H1 (cell line): ENCODE data around the gene BRAT1. TPM values are rescaled to one million over a fixed set of nuclear protein-coding genes. Genes with fewer than 3 reads are reported as not detected.
A peak's percentile ranks its signal among the peaks of the same experiment; 100 is the strongest.

ENCODE experiments used
- CTCF ChIA-PET: fragments of 300-600 bp; sonication (Branson Sonifier 250); formaldehyde crosslinking; loops from one replicate; lab custom pipeline; 2021; ENCODE audit not compliant: partially characterized antibody; lab: Charles Lee
- POLR2A ChIA-PET: fragments of 300-600 bp; sonication (Branson Sonifier 250); formaldehyde crosslinking; loops from one replicate; lab custom pipeline; 2021; ENCODE audit warnings: inconsistent platforms; ENCODE audit not compliant: partially characterized antibody; lab: Charles Lee
- DNase-seq, 2 experiments: peaks; one replicate each; pipeline versions ENCODE4 v3.0.0 to v3.0.0-alpha.2; 2010 to 2022; ENCODE audit warnings: low spot score in 2 of 2, low read depth in 1 of 2, mixed read lengths in 1 of 2
- FAIRE-seq: peaks from 2 replicates; lab custom pipeline; 2011; peaks lifted over from hg19 to GRCh38; lab: Jason Lieb, UNC
- H2AFZ ChIP-seq: 2 replicates; pipeline ENCODE4 v1.8.1; 2012; ENCODE audit warnings: low read length, inconsistent platforms
- H2AK5ac ChIP-seq: 2 replicates; pipeline ENCODE4 v1.6.1; 2013; ENCODE audit warnings: low read depth, low read length
- H2BK120ac ChIP-seq: replicated peaks from 2 replicates; pipeline ENCODE3; 2013; ENCODE audit warnings: low read depth, low read length, inconsistent platforms
- H2BK12ac ChIP-seq: 2 replicates; pipeline ENCODE4 v1.6.1; 2013; ENCODE audit warnings: low read depth, low read length
- H2BK15ac ChIP-seq: 2 replicates; pipeline ENCODE4 v1.6.1; 2013; ENCODE audit warnings: low read length
- H2BK20ac ChIP-seq: 2 replicates; pipeline ENCODE4 v1.6.1; 2013; ENCODE audit warnings: low read length
- H2BK5ac ChIP-seq: 2 replicates; pipeline ENCODE4 v1.6.1; 2013; ENCODE audit warnings: low read depth, low read length
- H3K14ac ChIP-seq: 2 replicates; pipeline ENCODE4 v1.6.1; 2013; ENCODE audit warnings: inconsistent platforms; ENCODE audit not compliant: insufficient read length
- H3K18ac ChIP-seq: 2 replicates; pipeline ENCODE4 v1.6.1; 2013; ENCODE audit warnings: low read length; ENCODE audit errors: extremely low read depth
- H3K23ac ChIP-seq: 2 replicates; pipeline ENCODE4 v1.6.1; 2013; ENCODE audit warnings: inconsistent platforms; ENCODE audit not compliant: insufficient read length
- H3K23me2 ChIP-seq: 2 replicates; pipeline ENCODE4 v1.6.1; 2013; ENCODE audit warnings: low read depth, low read length
- H3K27ac ChIP-seq: 2 replicates; pipeline ENCODE4 v1.6.1; 2011; ENCODE audit warnings: low read depth, low read length, inconsistent platforms
- H3K27me3 ChIP-seq, 4 experiments: replicated peaks in 1 of 4; 1 replicate in 1 of 4; 2 replicates in 3 of 4; pipeline versions ENCODE4 v1.6.1 to v1.8.1; 2011 to 2013; ENCODE audit warnings: low read length in 3 of 4, mild to moderate bottlenecking in 3 of 4, inconsistent platforms in 2 of 4, mixed read lengths in 2 of 4, moderate library complexity in 1 of 4; ENCODE audit not compliant: control insufficient read depth in 3 of 4, insufficient read depth in 3 of 4; ENCODE audit errors: extremely low read depth in 1 of 4
- H3K36me3 ChIP-seq, 4 experiments: 2 replicates each; pipeline versions ENCODE4 v1.6.1 to v1.8.1; 2011 to 2013; ENCODE audit warnings: mild to moderate bottlenecking in 4 of 4, low read length in 3 of 4, moderate library complexity in 2 of 4, control low read depth in 1 of 4, inconsistent platforms in 1 of 4; ENCODE audit not compliant: insufficient read depth in 4 of 4, control insufficient read depth in 2 of 4
- H3K4ac ChIP-seq: replicated peaks from 2 replicates; pipeline ENCODE3; 2013; ENCODE audit warnings: low read length, low read depth, mixed read lengths, inconsistent platforms; ENCODE audit not compliant: insufficient read length
- H3K4me1 ChIP-seq, 4 experiments: replicated peaks in 1 of 4; 1 replicate in 1 of 4; 2 replicates in 3 of 4; pipeline versions ENCODE4 v1.6.1 to v1.8.1; 2011 to 2013; ENCODE audit warnings: low read length in 3 of 4, inconsistent platforms in 2 of 4, mixed read lengths in 1 of 4; ENCODE audit not compliant: insufficient read depth in 4 of 4, control insufficient read depth in 3 of 4
- H3K4me2 ChIP-seq, 2 experiments: 2 replicates each; pipeline versions ENCODE4 v1.6.1 to v1.8.1; 2011 to 2013; ENCODE audit warnings: low read depth in 2 of 2, low read length in 2 of 2, control low read depth in 1 of 2, inconsistent platforms in 1 of 2, mild to moderate bottlenecking in 1 of 2; ENCODE audit not compliant: insufficient read depth in 1 of 2
- H3K4me3 ChIP-seq, 4 experiments: fragments of 200-600, 300-600 bp in 1 of 4; sonication (generic), shearing (Covaris generic), sonication (Bioruptor Twin) in 1 of 4; 2 replicates each; pipeline versions ENCODE4 v1.5.1 to v1.8.1; 2011 to 2016; ENCODE audit warnings: low read length in 4 of 4, low read depth in 3 of 4, control low read depth in 2 of 4, inconsistent platforms in 2 of 4, mild to moderate bottlenecking in 2 of 4, mixed read lengths in 1 of 4, moderate library complexity in 1 of 4; ENCODE audit not compliant: insufficient read depth in 2 of 4; ENCODE audit errors: extremely low read depth in 1 of 4
- H3K56ac ChIP-seq: replicated peaks from 2 replicates; pipeline ENCODE3; 2013; ENCODE audit warnings: low read depth, mild to moderate bottlenecking, mixed read lengths, low read length, inconsistent platforms; ENCODE audit not compliant: insufficient read length
- H3K79me1 ChIP-seq: 2 replicates; pipeline ENCODE4 v1.6.1; 2013; ENCODE audit warnings: low read depth, low read length, control low read depth
- H3K79me2 ChIP-seq, 2 experiments: 2 replicates each; pipeline versions ENCODE4 v1.6.1 to v1.8.1; 2012 to 2013; ENCODE audit warnings: low read length in 2 of 2, mild to moderate bottlenecking in 2 of 2, inconsistent platforms in 1 of 2; ENCODE audit not compliant: insufficient read depth in 2 of 2, control insufficient read depth in 1 of 2
- H3K9ac ChIP-seq, 4 experiments: replicated peaks in 1 of 4; 1 replicate in 1 of 4; 2 replicates in 3 of 4; pipeline versions ENCODE4 v1.6.1 to v1.8.1; 2011 to 2013; ENCODE audit warnings: low read depth in 3 of 4, low read length in 3 of 4, control low read depth in 2 of 4, mild to moderate bottlenecking in 2 of 4, moderate library complexity in 2 of 4, inconsistent platforms in 1 of 4; ENCODE audit errors: extremely low read depth in 1 of 4
- H3K9me3 ChIP-seq, 2 experiments: 2 replicates each; pipeline versions ENCODE4 v1.6.1 to v1.8.1; 2012 to 2013; ENCODE audit warnings: mild to moderate bottlenecking in 2 of 2, moderate library complexity in 2 of 2, control low read depth in 1 of 2, inconsistent platforms in 1 of 2, low read depth in 1 of 2, low read length in 1 of 2, mixed read lengths in 1 of 2; ENCODE audit not compliant: insufficient read depth in 2 of 2
- H4K20me1 ChIP-seq, 2 experiments: replicated peaks in 1 of 2; 2 replicates each; pipeline versions ENCODE3 to v1.8.1; 2011 to 2013; ENCODE audit warnings: inconsistent platforms in 2 of 2, low read length in 2 of 2, mild to moderate bottlenecking in 1 of 2; ENCODE audit not compliant: insufficient read depth in 2 of 2, control insufficient read depth in 1 of 2
- H4K5ac ChIP-seq: 2 replicates; pipeline ENCODE4 v1.6.1; 2013; ENCODE audit warnings: low read length, low read depth, mixed read lengths, inconsistent platforms; ENCODE audit not compliant: insufficient read length
- H4K8ac ChIP-seq: 2 replicates; pipeline ENCODE4 v1.8.0; 2013; ENCODE audit warnings: mild to moderate bottlenecking, moderate library complexity, low read length, inconsistent platforms; ENCODE audit not compliant: insufficient read depth; ENCODE audit errors: extremely low read depth
- H4K91ac ChIP-seq: replicated peaks from 2 replicates; pipeline ENCODE3; 2013; ENCODE audit warnings: low read length, mixed read lengths, inconsistent platforms; ENCODE audit not compliant: insufficient read length
- CBX8 ChIP-seq: fragments of 300-800, 300-1000 bp; sonication (generic); IDR thresholded peaks from 2 replicates; pipeline ENCODE4 v1.7.1; 2016; ENCODE audit warnings: low read depth, low read length, borderline replicate concordance
- RNF2 ChIP-seq: fragments of 200-900, 300-1000 bp; sonication (generic); IDR thresholded peaks from 2 replicates; pipeline ENCODE4 v1.7.1; 2016; ENCODE audit warnings: borderline replicate concordance, low read depth, mild to moderate bottlenecking, antibody characterized with exemption, low read length; ENCODE audit not compliant: poor library complexity, severe bottlenecking; ENCODE audit errors: missing control alignments
- TAF1 ChIP-seq: IDR thresholded peaks from 2 replicates; pipeline ENCODE4 v1.6.1; 2011; ENCODE audit warnings: mild to moderate bottlenecking, low read depth, low read length
- TEAD4 ChIP-seq: IDR thresholded peaks from 2 replicates; pipeline ENCODE4 v1.6.1; 2012; ENCODE audit warnings: low read depth, low read length, inconsistent platforms, mixed read lengths
- WGBS, 2 experiments: shearing (Covaris generic) in 1 of 2; methylation state at CpG; one replicate each; pipeline versions ENCODE4 v1.1.6 to v1.1.7; 2013 to 2015; ENCODE audit warnings: low lambda C conversion rate in 2 of 2, mixed read lengths in 2 of 2, inconsistent platforms in 1 of 2, low coverage in 1 of 2, missing lambda C conversion rate in 1 of 2; ENCODE audit not compliant: insufficient replicate concordance in 2 of 2, insufficient coverage in 1 of 2, insufficient read length in 1 of 2; ENCODE audit errors: extremely low coverage in 1 of 2, missing lambda C conversion rate in 1 of 2; 5-methylcytosine and 5-hydroxymethylcytosine counted together
- polyA plus RNA-seq, 7 experiments: library from polyadenylated mRNA; depleted of rRNA in 3 of 7; stranded (reverse) in 5 of 7; unstranded in 2 of 7; fragments of >200 nt in 5 of 7; fragments of 200-250 nt in 2 of 7; gene quantifications; 1 replicate in 5 of 7; 2 replicates in 1 of 7; 4 replicates in 1 of 7; pipeline versions ENCODE4 v1.2.1 to v1.2.3, GENCODE V29; 2011 to 2013; ENCODE audit warnings: missing spikeins in 2 of 7, mixed read lengths in 2 of 7
- total RNA-seq: library from RNA; stranded (reverse); fragmentation: NEBNext Ultra II Directional; extraction: Animal tissue kit (Norgen Biotek cat#: 25700); gene quantifications from 2 replicates; pipeline ENCODE4 v1.2.1, GENCODE V29; 2021

BRAT1 gene
- total and polyA plus RNA-seq, 2 of the 8 experiments (the other 6 are each of a cell fraction or from before 2014, with no cell fraction given): 36.8 to 42.3 TPM

DNA sequence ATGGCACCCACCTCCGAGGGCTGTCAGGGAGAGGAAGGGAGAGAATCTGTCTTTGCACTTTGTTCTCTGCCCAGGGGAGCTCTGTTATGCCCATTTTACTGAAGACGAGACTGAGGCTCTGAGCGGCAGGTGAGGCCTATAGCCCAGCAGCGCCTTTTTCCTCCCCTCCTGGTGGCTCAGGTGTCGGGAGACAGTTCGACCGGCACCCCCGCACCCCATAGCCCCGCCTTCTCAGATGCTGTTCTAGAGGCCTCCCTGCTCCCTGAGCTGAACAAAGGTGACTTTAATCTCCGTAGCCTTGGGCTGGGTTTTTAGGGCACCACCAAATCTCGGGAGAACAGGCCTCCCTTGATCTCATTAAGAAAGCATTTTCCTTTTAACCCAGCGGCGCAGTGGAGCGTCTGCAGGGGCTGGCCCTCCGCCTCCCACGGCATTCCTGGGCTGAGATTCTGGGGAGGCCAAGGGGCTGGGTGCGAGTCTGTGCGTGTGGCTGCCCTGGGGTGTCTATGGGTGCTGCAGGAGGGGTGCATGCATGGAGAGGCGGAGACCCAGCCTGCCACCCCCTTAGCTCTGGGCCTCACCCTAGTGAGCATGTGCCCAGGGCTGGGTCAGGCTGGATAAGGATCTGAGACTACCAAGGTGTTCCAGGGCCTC, 32.4 kb downstream of the BRAT1 start:
- Histone ChIP-seq H3K14ac (no peak overlapping the region), H2AFZ (no peak overlapping the region), H3K56ac (peak overlapping the region; percentile 90), H4K91ac (peak overlapping the region; percentile 94), H3K27ac (peak overlapping the region; percentile 78; the same call in 1 of the 2 replicates), H3K4ac (peak overlapping the region; percentile 92), H3K27me3 (peaks cover 0 to 15% (median 11%) of the 10 kb centered on the region in 4 experiments; a peak in 6 of 7 replicates), H3K4me1 (peaks cover 2 to 57% (median 51%) of the 10 kb centered on the region in 4 experiments), H3K79me2 (peaks cover 0 to 20% of the 10 kb centered on the region in 2 experiments; a peak in 3 of 4 replicates), H2BK20ac (peak overlapping the region; percentile 89), H2BK5ac (peak overlapping the region; percentile 99; the same call in 1 of the 2 replicates), H3K18ac (peak overlapping the region; percentile 94), H2AK5ac (no peak overlapping the region), H2BK15ac (peak overlapping the region; percentile 88; the same call in 1 of the 2 replicates), H3K23me2 (peaks cover 21% of the 10 kb centered on the region), H3K9ac (peak overlapping the region in 2 of 4 experiments; percentile 45 to 48; a peak in 2 of 7 replicates), H3K79me1 (no peaks in the 10 kb centered on the region; the same call in 1 of the 2 replicates), H3K23ac (no peak overlapping the region), H3K4me3 (peak overlapping the region in 3 of 4 experiments; percentile 23 to 73 (median 38); a peak in 5 of 8 replicates), H2BK12ac (peak overlapping the region; percentile 99), H4K20me1 (peaks cover 15 to 33% of the 10 kb centered on the region in 2 experiments), H3K4me2 (peak overlapping the region; percentile 85 to 88), H3K36me3 (peaks cover 5 to 26% (median 15%) of the 10 kb centered on the region in 4 experiments; a peak in 6 of 8 replicates), H4K5ac (peak overlapping the region; percentile 67), H2BK120ac (peak overlapping the region; percentile 91), H4K8ac (peak overlapping the region; percentile 52; the same call in 1 of the 2 replicates), H3K9me3 (no peaks in the 10 kb centered on the region)
- no peak for FAIRE-seq
- POLR2A ChIA-PET: interaction anchor here (0.9 to 3.6 kb wide), 6 partner anchors 20 to 122 kb away, joined by 3 to 13 read pairs (median 4); no protein-coding TSS in a partner anchor
- WGBS, 2 experiments: 39% methylated on average over 19 of the region's 19 CpGs; no CpG with 5 or more reads in 1 of the 2 experiments
- CTCF ChIA-PET: interaction anchor here (0.6 to 6.9 kb wide), 8 partner anchors 19 to 1410 kb away, joined by 3 to 42 read pairs (median 4); no protein-coding TSS in a partner anchor
- DNase-seq: no peak
- TF ChIP-seq TAF1 (no peak), RNF2 (no peak), CBX8 (no peak), TEAD4 (peak; percentile 27; the same call in 1 of the 2 replicates)
